Activated CD4-positive, alpha-beta T cell treated with anti-CD3 and anti-CD28 coated beads for 1 hour (primary cell): ENCODE measurements around the gene CRB2.

Source experiments
- DNase-seq: peaks from one replicate; pipeline ENCODE4 v3.0.0-alpha.2; 2020

CRB2 gene

GRCh38 chr9:123425836-123426365 lies 69.9 kb downstream of the CRB2 start:
- DNase-seq: no peak

GRCh38 chr9:123426406-123426805 lies 70.4 kb downstream of the CRB2 start:
- DNase-seq: no peak
